Sciatic nerve (tissue), 2 donors: Measurements from ENCODE around the gene HCN1. TPM values are rescaled to one million over a fixed set of nuclear protein-coding genes. Genes with fewer than 3 reads are reported as not detected.
A peak's percentile ranks its signal among the peaks of the same experiment; 100 is the strongest.
"Not testable (repeated sequence)": the region's sequence is repeated elsewhere in the genome, so short reads cannot be mapped to it uniquely, and the experiment has no call there.

Experiments used
- ATAC-seq: fragments of 200-7000 bp; cut with Tn5 transposase; one replicate; pipeline ENCODE4 v1.9.1; 2020; ENCODE audit warnings: mild to moderate bottlenecking, moderate library complexity
- DNase-seq: peaks from one replicate; pipeline ENCODE4 v3.0.0-alpha.2; 2020; ENCODE audit warnings: low spot score
- intact Hi-C: fragments of 100-400 bp; cut with DNase I; formaldehyde crosslinking; loops from one replicate; pipeline ENCODE4 v1.14.2; 2022
- total RNA-seq: library from RNA; stranded (reverse); fragmentation: NEBNext Ultra II Directional; extraction: Animal tissue kit (Norgen Biotek cat#: 25700); gene quantifications from one replicate; pipeline ENCODE4 v1.2.1, GENCODE V29; 2021
- donor health status: DM: no; HTN: no; CAD: no.
- donor health status: DM: no; HTN: no; CAD: no.

HCN1 gene
- total RNA-seq, 1 donor from 2014 or later = 37.3 TPM

DNA sequence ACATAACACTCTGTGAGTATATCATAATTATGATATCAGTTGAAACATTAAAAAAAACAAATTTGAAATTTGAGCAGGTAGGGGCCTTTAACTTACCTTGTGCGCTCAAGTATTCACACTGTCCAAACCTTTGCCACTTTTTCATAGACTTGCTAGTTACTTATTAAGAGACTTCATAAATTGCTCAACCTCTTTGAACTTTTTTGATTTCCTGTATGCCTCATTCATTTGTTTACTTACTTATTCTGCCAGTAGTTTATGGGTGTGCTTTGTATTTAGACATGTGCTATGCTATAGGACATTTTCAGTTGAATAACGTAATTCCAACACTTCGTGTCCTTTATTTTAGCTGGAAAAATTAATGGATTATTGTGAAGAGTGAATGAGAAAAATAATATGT is 204.8 kb downstream of the HCN1 start:
- DNase-seq (no peak), ATAC-seq (no peak)
- intact Hi-C loops = no loop called here

DNA sequence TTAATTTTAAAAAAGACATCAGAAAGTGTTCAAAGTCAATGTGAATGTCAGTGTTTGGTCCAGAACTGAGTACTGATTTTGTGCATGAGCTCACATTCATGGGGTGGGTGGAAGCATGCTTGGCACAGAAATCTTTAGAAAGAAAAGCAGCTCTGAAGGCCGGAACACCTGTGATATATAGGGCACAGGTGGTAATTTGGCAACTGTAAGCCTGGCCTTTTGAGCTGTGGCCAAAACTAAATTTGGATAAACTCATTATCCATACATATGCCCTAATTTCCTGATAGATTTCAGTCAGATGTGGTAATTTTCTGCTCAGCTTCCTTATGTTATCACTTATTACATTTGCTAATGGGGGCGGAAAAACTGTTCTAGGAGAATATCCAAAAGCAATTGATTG is 211.4 kb downstream of the HCN1 start:
- intact Hi-C loops = no loop called here
- ATAC-seq (no peak), DNase-seq (no peak)

DNA sequence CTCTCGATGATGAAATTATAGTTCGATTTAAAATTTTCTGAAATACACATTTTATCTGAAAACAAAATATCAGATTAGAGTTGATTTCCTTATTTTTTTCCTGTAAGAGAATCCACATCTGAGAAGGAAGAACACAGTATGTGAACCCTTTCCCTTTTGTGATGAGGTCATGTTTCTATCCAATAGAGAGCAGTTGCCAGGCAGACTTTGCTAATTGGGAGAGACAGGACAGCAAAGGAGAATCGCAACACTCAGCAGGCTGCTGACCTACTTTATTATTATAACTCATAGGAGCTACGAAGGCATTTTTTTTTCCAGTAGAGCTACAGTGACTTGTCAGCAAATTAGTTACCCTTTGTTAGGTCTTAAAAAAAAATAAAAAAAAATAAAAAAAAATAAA is 242.1 kb downstream of the HCN1 start:
- no peak for DNase-seq
- peak; percentile 41 for ATAC-seq
- intact Hi-C loops = no loop called here

DNA sequence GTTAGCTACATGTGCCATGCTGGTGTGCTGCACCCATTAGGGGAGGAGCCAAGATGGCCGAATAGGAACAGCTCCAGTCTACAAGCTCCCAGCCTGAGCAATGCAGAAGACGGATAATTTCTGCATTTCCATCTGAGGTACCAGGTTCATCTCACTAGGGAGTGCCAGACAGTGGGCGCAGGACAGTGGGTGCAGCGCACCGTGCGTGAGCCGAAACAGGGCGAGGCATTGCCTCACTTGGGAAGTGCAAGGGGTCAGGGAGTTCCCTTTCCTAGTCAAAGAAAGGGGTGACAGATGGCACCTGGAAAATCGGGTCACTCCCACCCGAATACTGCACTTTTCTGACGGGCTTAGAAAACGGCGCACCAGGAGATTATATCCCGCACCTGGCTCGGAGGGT is 251.3 kb downstream of the HCN1 start:
- intact Hi-C loops, ATAC-seq: not testable (repeated sequence)

DNA sequence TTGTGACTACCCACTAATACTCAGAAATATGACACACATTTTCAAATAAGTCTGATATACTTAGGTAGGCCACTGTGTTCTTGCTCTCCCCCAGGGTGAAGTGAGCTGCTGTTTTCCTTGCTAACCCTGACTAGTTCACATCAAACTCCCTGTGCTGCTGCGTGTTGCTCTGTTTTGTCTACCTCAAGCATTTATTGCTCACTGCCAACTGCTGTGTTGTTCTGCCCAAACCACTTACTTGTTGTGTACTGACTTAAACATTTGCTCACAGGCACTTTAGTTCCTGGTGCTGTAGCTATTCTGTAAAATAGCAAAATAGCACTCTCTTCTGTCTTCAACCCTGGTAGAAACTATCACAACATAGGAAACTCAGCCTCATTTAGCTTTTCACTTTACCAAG is 255.7 kb downstream of the HCN1 start:
- no peak for ATAC-seq
- intact Hi-C loops = no loop called here

More for the DNA sequence above, 251.3 kb downstream of the HCN1 start:
- not testable (repeated sequence) for DNase-seq

DNA sequence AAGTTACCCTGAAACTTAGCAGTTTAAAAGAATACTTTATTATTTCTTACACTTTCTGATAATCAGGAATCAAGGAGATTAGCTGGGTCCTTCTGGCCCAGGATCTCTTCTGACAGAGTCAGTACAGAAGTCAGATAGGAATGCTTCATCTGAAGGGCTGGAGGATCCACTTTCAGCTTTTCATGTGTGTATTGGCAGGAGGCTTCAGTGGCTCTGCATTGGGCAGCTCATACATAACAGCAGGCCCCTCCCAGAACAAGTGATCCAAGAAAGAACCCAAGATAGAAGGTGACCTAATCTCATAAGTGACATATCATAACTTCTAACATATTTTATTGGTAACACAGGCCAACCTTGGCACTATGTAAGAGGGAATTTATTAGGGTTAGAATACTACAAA is 258.4 kb downstream of the HCN1 start:
- intact Hi-C loops = no loop called here
- ATAC-seq (no peak), DNase-seq (no peak)

More for the DNA sequence above, 255.7 kb downstream of the HCN1 start:
- DNase-seq = no peak

DNA sequence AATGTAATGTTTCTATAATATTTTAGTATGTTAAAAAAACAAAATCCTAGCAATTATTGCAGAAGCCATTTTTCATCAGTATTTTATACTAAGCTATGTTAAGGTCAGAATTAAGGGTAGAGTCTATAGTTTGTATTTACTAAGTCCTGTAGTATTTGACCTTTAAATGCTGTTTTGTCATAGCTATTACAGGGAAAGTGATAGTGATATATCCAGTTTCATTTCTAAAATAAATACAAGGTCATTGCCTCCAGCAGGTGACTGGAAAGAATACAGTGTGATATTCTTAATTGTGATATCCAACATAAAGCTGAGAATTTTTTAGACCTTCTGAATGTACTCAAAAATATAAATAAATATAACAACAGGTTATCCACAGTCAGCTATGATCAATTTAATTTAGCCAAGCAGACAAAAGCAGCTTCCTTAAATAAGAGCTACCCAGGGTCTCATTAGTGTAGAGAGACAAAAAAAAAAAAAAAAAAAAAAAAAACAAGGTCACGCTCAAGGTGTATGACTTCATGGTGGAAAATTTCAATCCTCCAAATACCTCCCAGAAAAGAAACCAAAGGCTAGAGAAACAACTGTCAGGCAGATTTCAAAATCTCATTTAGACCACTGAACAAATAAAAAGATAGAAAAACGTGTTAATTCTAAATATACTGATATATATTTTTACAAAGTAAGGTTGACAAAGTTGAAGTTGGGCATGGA is 278.7 kb downstream of the HCN1 start:
- DNase-seq = no peak
- intact Hi-C loops = no loop called here
- no peak for ATAC-seq

DNA sequence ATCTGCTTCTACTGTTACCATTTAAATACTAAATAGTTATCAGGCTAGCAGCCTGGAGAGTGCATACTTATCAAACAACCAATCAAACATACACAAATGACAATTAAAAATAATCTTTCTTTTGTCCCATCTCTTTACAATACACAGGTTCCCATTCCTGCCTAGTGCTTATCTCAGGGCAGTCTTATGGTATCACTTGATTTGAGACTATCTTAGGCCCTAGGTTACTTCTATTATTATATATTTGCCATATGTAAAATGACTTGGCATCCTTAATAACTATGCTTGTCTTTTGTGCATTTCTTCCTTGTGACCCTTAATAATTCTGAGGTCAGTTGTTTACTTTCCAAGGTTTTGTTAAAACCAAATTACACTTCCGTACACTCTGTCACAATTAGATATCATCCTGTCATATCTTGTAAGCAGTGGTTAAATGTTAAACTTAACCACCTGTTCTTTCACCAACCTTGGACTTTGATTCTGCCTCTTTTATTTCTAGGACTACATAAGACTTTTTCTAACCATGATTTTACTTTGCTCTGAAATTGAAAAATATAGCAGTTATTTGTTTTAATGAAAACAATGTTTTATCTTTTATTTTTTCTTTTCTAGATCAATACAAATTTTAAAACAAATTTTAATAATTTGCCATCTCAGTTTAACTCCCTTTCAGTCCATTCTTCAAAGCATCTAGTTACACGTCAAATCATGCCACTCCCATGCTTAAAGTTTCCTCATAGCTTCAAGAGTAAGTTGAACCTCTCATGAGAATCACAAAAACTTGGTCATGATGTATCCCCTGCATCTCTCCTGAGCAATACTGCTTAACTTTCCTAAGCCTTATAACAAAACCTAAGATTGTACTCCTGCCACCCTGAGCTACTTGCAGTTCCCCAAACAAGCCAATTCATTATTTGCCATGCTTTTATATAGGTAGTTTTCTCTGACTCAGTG is 281.3 kb downstream of the HCN1 start:
- no peak for DNase-seq
- intact Hi-C loops = no loop called here
- no peak for ATAC-seq

DNA sequence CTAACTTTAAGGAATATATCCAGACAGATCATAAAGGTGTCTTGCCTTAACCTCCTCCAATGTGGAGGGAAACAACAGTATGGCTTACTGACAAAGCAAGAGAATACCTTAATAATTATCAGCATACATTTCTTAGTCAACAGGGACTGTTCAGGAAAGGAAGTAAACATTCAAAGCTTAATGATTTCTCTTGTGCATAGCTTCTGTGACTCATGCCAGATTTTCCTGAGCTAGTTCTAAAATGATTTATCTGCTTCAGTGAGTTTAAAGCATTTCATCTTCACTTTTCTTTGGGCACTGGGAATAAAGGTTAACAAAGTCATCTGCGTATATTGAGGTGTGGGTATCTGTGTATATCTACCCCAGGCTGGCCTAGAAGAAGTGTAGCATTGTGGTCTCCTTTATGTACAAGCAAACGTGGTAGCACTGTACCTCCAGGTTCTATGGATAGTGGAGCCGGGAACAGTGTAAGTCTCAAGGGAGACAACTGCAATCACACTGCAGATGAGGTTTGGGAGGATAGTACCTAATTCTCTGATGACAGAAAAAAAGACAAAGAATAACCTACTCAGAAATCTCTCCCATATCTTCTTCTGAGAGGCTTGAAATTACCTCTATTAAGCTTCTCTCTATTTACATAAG is 284.1 kb downstream of the HCN1 start:
- DNase-seq (no peak), ATAC-seq (no peak)
- intact Hi-C loops = no loop called here

DNA sequence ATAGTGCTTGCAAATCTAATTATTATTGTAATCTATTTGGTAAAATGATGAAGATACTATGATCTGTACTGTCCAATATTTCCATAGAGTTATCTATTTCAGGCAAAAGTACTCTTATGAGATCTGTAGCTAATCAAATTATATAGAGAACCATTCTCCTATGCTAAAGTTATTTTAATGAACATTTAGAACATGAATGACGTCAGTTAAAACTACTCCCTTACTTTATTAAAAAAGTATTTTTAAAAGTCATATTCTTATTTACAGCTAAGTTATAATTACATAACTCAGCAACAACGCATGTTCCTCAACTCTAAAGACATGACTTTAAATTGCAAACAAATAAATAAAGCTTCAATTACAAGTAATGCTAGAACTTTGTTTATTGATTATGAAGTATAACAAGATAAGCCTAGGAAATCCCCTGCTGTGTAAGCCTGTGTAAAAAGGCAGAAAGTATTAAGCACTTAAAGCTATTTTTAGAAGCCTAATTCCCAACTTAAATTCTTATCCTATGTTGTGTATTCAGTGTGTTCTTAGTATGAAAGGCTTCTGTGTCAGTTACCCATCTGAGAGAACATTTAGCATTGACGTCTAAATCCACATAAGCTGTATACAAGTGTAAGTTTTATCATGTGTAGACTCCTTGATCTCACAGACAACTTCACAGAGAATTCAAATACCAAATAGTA is 285.7 kb downstream of the HCN1 start:
- DNase-seq = no peak
- intact Hi-C loops = no loop called here
- ATAC-seq = no peak

DNA sequence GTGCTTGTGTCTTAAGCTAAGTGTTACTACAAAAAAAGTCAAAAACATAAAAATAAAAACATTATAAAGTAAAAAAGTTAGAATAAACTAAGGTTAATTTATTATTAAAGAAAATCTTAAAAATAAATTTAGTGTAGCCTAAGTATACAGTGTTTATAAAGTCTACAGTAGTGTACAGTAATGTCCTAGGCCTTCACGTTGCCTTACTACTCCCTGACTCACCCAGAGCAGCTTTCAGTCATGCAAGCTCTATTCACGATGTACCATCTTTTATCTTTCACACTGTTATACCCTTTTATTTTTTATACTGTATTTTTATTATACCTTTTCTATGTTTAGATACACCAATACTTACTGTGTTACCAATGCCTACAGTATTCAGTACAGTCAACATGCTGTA is 288.1 kb downstream of the HCN1 start:
- ATAC-seq = no peak
- no peak for DNase-seq
- intact Hi-C loops = no loop called here

DNA sequence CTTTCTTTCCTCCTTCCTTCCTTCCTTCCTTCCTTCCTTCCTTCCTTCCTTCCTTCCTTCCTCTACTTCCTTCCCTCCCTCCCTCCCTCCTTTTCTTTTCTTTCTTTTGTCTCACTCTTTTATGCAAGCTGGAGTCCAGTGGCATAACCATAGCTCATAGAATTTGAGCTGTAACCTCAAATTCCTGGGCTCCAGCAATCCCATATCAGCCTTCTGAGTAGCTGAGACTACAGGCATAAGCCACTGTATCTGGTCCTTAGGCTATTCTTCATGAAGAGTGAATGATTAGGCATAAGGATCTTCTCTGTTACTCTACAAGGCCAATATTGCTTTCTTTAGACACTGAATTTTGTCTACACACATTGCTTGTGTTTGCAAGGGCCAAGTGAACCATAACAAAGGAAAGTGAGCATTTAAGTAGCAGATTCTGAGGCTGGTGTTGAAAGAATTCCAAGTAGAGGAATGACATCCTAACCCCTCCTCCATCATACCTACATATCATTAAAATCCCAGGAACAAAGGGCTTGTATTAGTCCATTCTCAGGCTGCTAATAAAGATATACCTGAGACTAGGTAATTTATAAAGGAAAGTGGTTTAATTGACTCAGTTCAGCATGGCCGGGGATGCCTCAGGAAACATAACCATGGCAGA is 293.2 kb downstream of the HCN1 start:
- intact Hi-C loops = no loop called here
- DNase-seq = no peak
- no peak for ATAC-seq

DNA sequence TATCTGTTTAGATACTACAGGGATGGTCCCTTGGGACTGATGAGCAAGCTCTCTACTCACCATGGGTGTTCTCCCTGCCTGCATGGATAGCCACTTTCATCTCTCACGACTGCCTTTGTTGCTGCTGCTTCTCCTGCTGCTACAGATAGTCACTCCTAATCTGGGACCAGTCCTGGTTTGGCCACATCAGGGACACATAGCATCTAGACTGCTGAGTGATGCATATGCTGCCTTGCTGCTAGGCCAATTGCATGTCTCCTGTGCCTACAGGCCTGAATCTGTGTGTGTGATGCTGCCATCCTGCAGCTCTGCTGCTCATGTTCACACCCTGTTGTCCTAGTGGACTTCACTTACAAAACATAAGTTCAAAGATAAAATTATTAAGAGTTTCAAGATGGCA is 297.1 kb downstream of the HCN1 start:
- DNase-seq = no peak
- no peak for ATAC-seq
- intact Hi-C loops = no loop called here

DNA sequence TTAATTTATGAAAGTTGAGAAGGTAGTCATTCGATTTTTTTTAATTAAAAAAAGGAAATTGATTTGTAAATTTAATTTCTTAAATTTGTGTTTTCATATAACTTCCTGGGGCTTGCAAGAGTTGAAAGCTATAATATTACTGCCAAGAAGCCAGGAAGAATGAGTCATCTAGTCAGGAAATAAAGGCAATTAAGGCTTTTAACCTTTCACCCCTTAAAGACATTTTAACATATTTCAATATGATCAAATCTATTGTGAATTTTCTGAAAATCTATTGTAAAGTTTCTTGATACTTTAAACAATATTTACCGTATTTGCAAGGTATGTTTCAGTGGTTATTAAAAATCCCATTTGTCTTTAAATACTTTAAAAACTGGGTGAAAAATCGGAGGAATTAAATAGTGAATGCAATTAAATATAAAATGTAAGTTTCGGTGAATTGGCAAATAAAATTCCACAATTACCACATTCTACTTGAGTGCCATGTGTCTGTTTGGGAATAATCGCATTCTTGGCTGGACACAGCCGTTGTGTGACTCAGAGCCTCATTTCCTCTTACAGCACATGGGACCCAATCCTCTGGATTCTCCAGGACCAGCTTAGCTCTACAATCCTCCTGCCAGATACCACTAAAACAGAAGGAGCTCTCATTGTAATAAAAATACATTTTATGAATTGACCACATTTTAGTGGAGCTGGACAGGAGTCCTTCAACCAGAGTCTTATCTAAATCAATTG is 310.7 kb downstream of the HCN1 start:
- intact Hi-C loops = no loop called here
- no peak for DNase-seq
- ATAC-seq = no peak

DNA sequence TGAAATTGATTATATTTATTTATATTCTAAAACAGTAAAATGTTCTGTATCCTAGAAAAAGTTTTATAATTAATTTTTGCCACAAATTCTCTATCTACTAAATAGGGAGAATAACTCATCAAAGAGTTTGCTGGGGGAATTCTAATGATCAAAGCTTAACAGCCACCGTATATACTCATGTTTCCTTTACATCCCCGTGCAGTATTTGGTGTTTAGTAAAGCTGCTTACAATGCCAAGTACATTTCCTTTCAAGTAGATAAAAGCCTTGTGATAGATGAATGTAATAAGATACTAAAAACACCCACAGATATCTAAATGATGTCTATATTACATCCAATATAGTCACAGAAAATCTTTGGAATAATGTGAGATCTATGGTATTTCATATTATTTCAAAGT is 312.2 kb downstream of the HCN1 start:
- DNase-seq = no peak
- intact Hi-C loops = no loop called here
- ATAC-seq = no peak

DNA sequence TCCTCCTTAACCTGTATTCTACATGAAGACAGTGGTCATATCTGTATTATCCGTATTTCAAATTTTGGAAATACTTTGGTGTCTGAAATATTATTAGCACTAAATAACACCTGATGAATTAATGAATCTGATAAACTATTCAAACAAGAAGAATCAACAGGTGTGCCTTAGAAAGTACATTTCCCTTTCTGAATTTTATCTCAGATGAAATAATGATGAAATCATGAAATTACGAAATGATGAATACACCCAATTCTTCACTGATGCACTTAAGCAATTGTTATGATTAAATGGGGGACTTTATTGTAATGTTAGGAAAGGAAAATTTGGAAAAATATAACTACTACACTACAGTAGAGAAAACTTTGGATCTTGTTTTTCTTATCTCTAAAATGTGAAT is 313.6 kb downstream of the HCN1 start:
- intact Hi-C loops = no loop called here
- DNase-seq (no peak), ATAC-seq (no peak)

DNA sequence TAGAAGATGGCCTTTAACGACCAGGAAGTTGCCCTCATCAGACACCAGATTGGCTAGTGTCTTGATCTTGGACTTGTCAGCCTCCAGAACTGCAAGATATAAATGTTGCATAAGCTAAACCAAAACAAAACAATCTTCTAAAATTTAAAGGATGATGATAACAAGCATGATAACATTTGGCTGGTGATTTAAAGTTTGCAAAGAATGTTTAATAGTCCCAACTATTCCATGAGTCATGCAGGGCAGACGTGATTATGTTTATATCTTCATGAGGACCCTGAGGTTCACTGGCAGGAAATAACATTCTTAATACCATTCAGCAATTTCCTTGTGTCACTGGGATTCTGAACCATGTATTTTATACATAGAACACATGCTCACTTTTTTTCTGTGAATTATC is 319.8 kb downstream of the HCN1 start:
- DNase-seq (no peak), ATAC-seq (no peak)
- intact Hi-C loops = no loop called here

DNA sequence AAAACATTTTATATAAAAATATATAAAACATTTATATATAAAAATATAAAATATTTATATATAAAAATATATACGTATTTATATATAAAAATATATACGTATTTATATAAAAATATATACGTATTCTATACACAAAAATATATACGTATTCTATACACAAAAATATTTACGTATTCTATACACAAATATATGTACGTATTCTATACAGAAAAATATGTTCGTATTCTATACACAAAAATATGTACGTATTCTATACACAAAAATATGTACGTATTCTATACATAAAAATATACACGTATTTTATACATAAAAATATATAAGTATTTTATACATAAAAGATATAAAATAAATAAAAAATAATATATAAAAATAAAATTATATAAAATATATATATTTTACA is 323.6 kb downstream of the HCN1 start:
- intact Hi-C loops = no loop called here
- ATAC-seq (no peak), DNase-seq (no peak)
